Skeletal muscle cell (primary cell): ENCODE measurements around the gene ACE.

Experiments
- DNase-seq: peaks from one replicate; pipeline ENCODE4 v3.0.0-alpha.2; 2010; ENCODE audit warnings: low read depth
- H3K4me3 ChIP-seq: 2 replicates; pipeline ENCODE4 v1.5.1; 2011; ENCODE audit warnings: low read depth, mild to moderate bottlenecking, control low read depth, low read length, moderate library complexity

The ACE gene

DNA sequence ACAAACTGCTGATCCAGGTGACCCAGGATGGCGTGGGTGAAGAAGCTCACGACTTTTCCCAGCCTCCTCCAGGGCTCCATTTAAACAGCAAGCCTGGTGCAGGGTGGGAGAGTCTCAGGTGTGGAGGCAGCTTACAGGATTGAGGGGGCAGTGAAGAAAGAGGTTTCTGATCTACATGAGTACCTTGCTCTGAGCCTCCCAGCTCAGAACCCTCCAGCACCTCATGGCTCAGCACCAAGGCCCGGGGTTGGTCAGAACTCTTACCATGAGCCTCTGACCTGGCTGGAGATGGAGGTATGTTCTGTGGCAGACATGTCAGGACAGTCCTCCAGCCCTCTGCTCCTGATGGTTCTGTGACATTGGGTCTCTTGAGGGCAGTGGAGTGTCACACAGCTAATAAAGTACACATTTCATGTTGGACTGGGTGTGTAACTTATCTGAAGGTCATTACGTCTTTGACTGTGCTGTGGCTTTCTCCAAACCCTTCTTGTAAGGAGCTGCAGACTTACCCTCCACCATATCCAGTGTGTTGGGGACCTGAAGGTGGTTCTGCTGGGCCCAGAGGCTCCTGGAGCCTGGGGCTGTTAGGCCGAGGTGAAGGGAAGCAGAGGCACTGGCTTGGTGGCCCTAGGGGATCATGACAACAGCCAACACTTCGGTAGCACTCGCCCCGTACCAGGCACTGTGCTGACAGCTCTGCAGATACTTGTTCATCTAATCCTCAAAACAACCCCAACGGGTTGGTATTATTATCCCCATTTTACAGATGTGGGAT, 69.6 kb downstream of the ACE start:
- no peak for DNase-seq

GRCh38 chr17:63547083-63547523, 70.2 kb downstream of the ACE start:
- DNase-seq = no peak
- no peak overlapping the region for H3K4me3 ChIP-seq

More for the DNA sequence above, 69.6 kb downstream of the ACE start:
- H3K4me3 ChIP-seq = no peak overlapping the region
